Glutamatergic neuron (in vitro differentiated cells): ENCODE data around the gene TDO2. TPM values are rescaled to one million over a fixed set of nuclear protein-coding genes. Genes with fewer than 3 reads are reported as not detected.

Experiments
- DNase-seq: peaks from one replicate; pipeline ENCODE4 v3.0.0; 2022
- H3K27ac Mint-ChIP-seq: one replicate; pipeline ENCODE4 v1.8.0; 2020; ENCODE audit warnings: mild to moderate bottlenecking, mixed read lengths, inconsistent platforms; ENCODE audit not compliant: unreplicated experiment
- H3K27me3 Mint-ChIP-seq: one replicate; pipeline ENCODE4 v1.8.0; 2020; ENCODE audit warnings: mild to moderate bottlenecking, moderate library complexity, mixed read lengths, inconsistent platforms; ENCODE audit not compliant: unreplicated experiment
- H3K36me3 Mint-ChIP-seq: one replicate; pipeline ENCODE4 v1.8.0; 2020; ENCODE audit warnings: mild to moderate bottlenecking, mixed read lengths, inconsistent platforms; ENCODE audit not compliant: unreplicated experiment
- H3K4me1 Mint-ChIP-seq: one replicate; pipeline ENCODE4 v1.8.0; 2020; ENCODE audit warnings: mild to moderate bottlenecking, low read depth, mixed read lengths, inconsistent platforms; ENCODE audit not compliant: unreplicated experiment
- H3K4me3 Mint-ChIP-seq: one replicate; pipeline ENCODE4 v1.8.0; 2020; ENCODE audit warnings: mild to moderate bottlenecking, mixed read lengths, inconsistent platforms; ENCODE audit not compliant: unreplicated experiment
- H3K9me3 Mint-ChIP-seq: one replicate; pipeline ENCODE4 v1.8.0; 2020; ENCODE audit warnings: mild to moderate bottlenecking, moderate library complexity, mixed read lengths, inconsistent platforms; ENCODE audit not compliant: unreplicated experiment
- CTCF ChIP-seq: fragments of 200-600 bp; sonication (generic); IDR thresholded peaks from one replicate; pipeline ENCODE4 v1.5.0; 2021; ENCODE audit not compliant: partially characterized antibody, unreplicated experiment
- total RNA-seq: library from RNA; stranded (reverse); fragmentation: NEBNext Ultra II Directional; extraction: Animal tissue kit (Norgen Biotek cat#: 25700); gene quantifications from one replicate; pipeline ENCODE4 v1.2.1, GENCODE V29; 2021; ENCODE audit not compliant: unreplicated experiment

Gene TDO2
- total RNA-seq, 1 donor from 2014 or later: 0.32 TPM

DNA sequence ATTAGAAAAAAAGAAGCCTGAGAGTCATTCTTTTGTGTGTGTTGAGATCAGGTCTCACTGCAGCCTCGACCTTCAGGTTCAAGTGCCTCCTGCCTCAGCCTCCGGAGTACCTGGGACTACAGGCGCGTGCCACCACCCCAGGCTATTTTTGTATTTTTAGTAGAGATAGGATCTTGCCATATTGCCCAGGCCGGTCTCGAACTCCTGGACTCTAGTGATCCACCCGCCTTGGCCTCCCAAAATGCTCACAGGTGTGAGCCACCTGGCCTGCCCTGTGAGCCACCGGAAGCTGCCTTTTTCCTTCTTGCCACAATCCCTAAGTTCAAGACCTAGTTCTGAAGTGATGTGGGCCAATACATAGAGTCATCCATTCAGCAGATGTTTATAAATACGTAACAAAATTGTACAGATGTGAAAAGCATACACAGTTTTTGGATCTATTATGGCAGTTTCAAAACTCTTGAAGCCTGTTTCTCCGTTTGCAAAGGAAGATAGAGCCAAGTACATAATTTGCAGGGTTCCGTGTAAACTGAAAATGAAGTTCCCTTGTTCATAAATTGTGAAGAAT is 50.7 kb downstream of the TDO2 start:
- DNase-seq: no peak
- H3K4me3 Mint-ChIP-seq: peak overlapping the region; percentile 76
- peaks cover 12% of the 10 kb centered on the region for H3K27me3 Mint-ChIP-seq
- TF ChIP-seq CTCF: no peak
- H3K27ac Mint-ChIP-seq: peak overlapping the region; percentile 75
- peaks cover 39% of the 10 kb centered on the region for H3K4me1 Mint-ChIP-seq
- no peaks in the 10 kb centered on the region for H3K36me3 Mint-ChIP-seq
- peaks cover 8% of the 10 kb centered on the region for H3K9me3 Mint-ChIP-seq

- Mint-ChIP-seq H3K27ac (no peak overlapping the region), H3K4me1 (peaks cover 33% of the 10 kb centered on the region), H3K36me3 (no peaks in the 10 kb centered on the region), H3K4me3 (no peak overlapping the region), H3K27me3 (peaks cover 10% of the 10 kb centered on the region), H3K9me3 (peaks cover 8% of the 10 kb centered on the region)
- TF ChIP-seq CTCF: no peak
- DNase-seq: no peak
Measured at GRCh38 chr4:155954939-155955338, 51.4 kb downstream of the TDO2 start.

GRCh38 chr4:155956461-155956860 is 53.0 kb downstream of the TDO2 start:
- Mint-ChIP-seq H3K4me3 (no peak overlapping the region), H3K27ac (no peak overlapping the region)

GRCh38 chr4:155959417-155959816 is 55.9 kb downstream of the TDO2 start:
- TF ChIP-seq CTCF: no peak
- Mint-ChIP-seq H3K4me1 (peaks cover 8% of the 10 kb centered on the region), H3K36me3 (no peaks in the 10 kb centered on the region), H3K9me3 (no peaks in the 10 kb centered on the region), H3K27me3 (no peaks in the 10 kb centered on the region), H3K4me3 (no peak overlapping the region), H3K27ac (no peak overlapping the region)
- no peak for DNase-seq

More at GRCh38 chr4:155956461-155956860, 53.0 kb downstream of the TDO2 start:
- Mint-ChIP-seq H3K27me3 (peaks cover 3% of the 10 kb centered on the region), H3K36me3 (no peaks in the 10 kb centered on the region), H3K9me3 (no peaks in the 10 kb centered on the region), H3K4me1 (peaks cover 21% of the 10 kb centered on the region)
- DNase-seq: no peak
- no peak for TF ChIP-seq CTCF

DNA sequence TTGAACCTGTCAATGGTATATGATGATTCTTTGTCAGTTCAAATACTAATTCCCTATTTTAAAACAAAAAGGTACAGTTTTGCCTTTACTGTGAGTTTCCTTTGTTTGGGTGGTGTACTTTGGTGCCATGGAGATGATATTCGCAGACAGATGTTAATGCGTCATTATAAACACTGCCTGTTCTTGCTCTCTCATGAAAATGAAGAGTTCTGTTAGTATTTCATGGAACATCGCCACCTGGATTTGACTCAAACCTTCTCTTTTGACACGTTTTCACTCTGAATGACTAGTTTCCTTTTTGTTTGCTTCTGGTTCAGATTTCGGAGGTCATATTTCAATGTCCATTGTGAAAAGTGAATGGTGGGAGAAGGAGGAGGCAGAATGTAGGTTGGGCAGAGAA is 57.0 kb downstream of the TDO2 start:
- no peaks in the 10 kb centered on the region for H3K9me3 Mint-ChIP-seq
- no peak overlapping the region for H3K4me3 Mint-ChIP-seq
- TF ChIP-seq CTCF: no peak
- no peaks in the 10 kb centered on the region for H3K36me3 Mint-ChIP-seq
- no peak overlapping the region for H3K27ac Mint-ChIP-seq
- no peaks in the 10 kb centered on the region for H3K27me3 Mint-ChIP-seq
- no peak for DNase-seq
- H3K4me1 Mint-ChIP-seq: peaks cover 8% of the 10 kb centered on the region
